NCI-H524 (cell line): ENCODE data around the gene ACSL3.

ENCODE experiments used
- DNase-seq, 2 experiments: peaks; one replicate each; lab custom pipeline; 2025; lab: John Stamatoyannopoulos, UW

The ACSL3 gene

GRCh38 chr2:222942561-222942960 is 81.7 kb downstream of the ACSL3 start:
- DNase-seq, result no peak

DNA sequence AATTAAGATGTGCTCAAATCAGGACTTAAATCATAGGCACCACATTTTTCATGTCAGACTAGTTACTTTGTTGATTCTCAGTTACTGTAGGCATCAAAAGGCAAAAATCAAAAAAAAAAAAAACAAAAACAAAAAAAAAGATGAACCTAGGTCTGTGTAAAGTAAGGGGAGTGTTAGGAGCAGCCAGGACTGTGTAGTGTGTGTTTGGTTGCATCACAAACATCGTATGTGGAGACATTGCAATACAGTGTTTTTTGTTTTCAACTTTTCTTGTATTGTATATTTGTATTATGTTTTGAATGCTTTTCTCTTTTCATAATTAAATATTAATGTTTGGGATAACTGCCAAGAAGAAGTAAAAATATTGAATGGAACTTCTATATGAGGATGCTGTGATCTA is 82.1 kb downstream of the ACSL3 start:
- no peak for DNase-seq

- no peak for DNase-seq
Measured at GRCh38 chr2:222943820-222944219, 83.0 kb downstream of the ACSL3 start.

DNA sequence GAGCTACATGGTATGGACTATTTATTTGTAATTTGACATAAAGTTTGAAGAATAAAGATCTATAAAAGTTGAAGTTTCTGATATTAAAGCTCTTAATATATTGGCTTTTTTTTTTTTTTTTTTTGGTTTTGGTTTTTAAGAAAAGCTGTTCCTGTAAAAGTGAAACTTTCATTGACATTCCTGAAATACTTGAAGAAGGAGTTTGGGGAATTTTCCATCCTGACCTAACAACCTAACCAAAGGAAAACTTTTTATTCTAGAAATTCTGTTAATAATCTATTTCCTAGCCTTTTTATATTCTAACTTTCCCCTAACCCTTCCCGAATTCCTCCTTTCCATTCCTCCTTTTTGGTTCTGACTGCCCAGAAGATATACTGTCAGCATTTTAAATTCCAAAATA is 83.7 kb downstream of the ACSL3 start:
- DNase-seq, result no peak

- DNase-seq, result no peak
Measured at GRCh38 chr2:222944971-222945740, 84.3 kb downstream of the ACSL3 start.

GRCh38 chr2:222945887-222946286 is 85.1 kb downstream of the ACSL3 start:
- DNase-seq, result no peak

- DNase-seq, result no peak
Measured at GRCh38 chr2:222946700-222947287, 86.0 kb downstream of the ACSL3 start.

GRCh38 chr2:222949073-222949472 is 88.2 kb downstream of the ACSL3 start:
- no peak for DNase-seq

DNA sequence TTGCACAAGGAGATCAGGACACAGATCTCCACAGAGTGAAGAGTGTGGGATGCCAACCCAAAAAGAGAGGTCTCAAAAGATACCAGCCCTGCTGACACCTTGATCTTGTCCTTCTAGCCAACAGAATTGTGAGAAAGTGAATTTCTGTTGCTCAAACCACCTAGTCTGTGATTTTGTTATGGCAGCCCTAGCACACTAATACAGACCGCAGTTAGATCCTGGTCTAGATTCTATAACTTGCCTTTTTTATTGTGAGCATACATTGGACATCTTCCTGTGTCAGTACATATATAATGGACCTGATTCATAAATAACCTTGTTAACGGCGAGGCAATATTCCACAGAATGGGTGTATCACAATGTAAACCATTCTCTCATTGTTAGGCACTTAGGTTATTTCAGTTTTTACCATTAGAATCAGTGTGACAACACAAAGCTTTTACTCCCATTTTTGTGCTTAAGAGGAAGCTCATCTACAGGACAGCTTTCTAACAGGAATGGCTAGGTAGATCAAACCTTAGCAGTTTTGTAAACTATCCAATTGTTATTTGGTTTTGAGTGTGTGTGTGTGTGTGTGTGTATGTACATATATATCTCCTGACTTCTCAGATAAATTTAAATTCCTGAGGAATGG is 89.0 kb downstream of the ACSL3 start:
- DNase-seq, result no peak

DNA sequence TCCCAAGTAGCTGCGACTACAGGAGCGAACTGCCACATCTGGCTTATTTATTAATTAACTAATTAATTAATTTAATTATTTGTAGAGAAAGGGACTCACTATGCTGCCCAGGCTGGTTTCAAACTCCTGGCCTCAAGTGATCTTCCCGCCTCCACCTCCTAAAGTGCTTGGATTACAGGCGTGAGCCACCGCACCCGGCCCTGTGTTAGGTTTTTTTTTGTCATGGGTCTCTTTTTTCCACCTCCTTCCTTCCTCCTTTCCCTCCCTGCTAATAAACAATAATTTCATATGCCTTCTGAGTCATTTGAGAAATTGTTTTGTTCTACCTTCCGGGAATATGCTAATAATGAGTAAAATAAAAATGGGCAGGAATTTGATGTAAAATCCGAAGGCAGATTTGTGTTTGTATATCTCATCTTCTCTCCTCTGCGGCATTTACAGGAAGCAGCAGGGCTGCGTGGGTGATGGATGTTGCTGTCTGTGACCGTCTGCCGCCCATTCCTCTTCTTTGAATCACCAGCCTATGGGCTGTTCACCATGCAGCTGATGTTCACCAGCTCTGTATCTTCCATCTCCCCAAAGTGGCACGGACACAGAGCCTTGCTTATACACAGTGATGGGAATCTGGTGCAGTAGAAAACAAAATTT is 89.9 kb downstream of the ACSL3 start:
- DNase-seq, result no peak

GRCh38 chr2:222952204-222952603 is 91.4 kb downstream of the ACSL3 start:
- DNase-seq, result peak; percentile 43 to 77

- no peak for DNase-seq
Measured at GRCh38 chr2:222955008-222955407, 94.2 kb downstream of the ACSL3 start.

DNA sequence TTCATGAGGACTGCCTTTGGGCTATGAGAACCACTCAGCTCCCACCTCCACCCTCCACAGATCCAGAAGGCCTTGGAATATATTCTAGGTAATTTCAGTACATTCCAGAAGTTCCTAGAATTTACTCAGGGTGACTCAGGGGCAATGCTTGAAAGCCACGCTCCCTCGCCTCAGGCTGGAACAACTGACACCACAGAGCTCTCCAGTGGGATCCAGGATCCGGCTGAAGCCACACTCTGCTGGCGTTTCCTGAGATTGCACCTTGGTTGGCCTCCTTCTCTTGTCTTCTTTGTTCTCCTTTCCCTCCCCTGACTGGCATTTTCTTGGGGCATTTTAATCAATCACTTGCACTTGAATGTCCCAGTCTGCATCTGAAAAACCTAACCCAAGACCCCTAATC is 98.5 kb downstream of the ACSL3 start:
- no peak for DNase-seq

GRCh38 chr2:222960126-222960525 is 99.3 kb downstream of the ACSL3 start:
- DNase-seq, result no peak

- no peak for DNase-seq
Measured at GRCh38 chr2:222963641-222964040, 102.8 kb downstream of the ACSL3 start.

DNA sequence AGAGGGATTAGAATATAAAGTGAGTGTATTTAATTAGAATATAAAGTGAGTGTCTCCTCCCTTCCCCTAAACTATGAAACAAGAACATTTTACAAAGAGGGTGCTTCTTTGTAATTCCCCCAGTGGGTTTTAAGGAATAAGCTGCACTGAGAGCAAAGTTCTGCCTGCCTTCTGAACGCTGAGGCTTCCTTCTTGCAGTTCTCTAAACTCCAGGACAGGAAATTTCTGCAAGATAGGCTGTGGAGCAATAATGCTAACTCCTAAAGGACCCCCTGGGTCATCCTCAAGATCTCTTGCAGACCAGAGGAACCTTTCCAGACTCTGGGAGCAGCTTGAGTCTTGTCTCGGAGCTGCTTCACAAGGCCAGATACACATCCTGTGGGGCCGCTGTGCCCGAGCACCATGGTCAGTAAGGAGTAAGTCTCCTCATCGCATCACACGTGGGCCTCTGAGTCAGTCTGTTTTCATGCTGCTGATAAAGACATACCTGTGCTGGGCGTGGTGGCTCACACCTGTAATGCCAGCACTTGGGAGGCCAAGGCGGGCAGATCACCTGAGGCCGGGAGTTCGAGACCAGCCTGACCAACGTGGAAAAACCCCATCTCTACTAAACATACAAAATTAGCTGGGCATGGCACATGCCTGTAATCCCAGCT is 103.7 kb downstream of the ACSL3 start:
- DNase-seq, result no peak

DNA sequence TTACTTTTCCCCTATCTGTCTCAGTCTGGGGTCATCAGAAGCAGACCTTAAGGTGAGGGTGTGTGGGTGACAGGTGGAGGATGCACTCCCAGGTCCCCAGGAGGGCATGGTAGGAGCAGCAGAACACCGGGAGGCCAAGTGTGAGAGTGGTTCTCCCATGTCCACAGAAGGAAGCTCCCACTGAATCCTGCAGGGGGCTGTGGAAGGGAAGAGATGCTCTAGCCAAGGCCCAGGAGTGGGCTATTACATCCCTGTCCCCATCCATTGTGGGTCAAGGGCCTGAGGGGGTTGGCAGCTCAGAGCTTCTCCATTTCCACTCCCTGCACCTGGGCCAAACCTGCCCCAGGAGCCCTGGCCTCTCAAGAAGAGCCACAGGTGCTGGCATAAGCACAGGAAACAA is 104.7 kb downstream of the ACSL3 start:
- DNase-seq, result no peak

DNA sequence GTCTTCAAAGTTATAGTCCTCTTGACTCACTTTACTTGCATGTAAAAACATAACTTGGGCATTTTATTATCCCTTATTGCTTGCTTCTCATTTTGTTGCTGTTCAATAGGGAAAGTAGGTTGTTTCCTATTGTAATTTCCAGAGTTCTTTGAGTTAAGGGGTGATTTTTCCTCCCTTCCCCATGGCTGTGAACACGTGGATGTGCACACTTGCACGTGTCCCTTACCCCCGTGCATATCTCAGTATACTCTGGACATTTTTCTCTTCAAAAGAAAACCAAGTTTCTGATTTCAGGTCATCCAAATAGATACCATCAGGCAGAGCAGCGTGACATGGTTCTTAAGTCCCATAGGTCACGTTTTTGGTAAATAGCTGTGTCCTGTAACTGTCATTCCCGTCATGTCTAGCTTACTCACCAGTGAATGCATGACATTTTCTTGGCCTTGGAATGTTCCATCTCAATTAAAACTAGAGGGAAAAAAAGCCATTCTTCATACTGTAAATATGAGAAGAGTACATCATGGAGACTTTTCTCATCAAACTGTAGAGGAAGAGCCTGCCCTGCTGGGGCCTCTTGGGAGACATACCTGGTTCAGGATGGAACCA is 107.8 kb downstream of the ACSL3 start:
- no peak for DNase-seq

DNA sequence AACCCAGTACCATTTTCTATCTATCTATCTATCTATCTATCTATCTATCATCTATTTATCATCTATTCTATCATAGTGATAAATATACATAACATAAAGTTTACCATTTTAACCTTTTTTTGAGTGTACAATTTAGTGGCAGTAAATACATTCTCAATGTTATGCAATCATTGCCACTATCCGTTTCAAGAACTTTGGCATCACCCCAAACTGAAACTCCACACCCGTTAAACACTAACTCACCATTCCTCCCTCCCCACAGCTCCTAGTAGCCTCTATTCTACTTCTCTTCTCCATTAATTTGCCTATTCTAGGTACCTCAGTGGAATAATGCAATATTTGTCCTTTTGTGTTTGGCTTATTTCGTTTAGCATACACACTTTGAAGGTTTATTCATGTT is 108.7 kb downstream of the ACSL3 start:
- no peak for DNase-seq

- no peak for DNase-seq
Measured at GRCh38 chr2:222972420-222972819, 111.6 kb downstream of the ACSL3 start.

DNA sequence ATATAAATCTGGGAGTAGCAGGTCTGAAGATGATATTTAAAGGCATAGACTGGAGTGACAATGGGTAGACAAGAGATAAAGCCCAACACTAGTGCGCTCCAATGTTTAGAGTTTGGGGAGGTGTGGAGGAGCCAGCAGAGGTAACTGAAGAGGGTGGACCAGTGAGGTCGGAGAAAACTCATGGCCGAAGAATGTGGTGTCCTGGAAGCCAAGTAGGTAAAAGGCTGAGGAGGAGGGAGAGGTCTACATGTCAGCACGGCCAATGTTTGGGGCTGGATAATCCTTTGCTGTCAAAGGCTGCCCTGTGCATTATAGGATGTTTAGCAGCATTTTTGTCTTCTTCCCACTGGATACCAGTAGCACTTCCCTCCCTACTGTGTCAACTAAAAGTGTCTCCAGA is 112.4 kb downstream of the ACSL3 start:
- no peak for DNase-seq

- no peak for DNase-seq
Measured at GRCh38 chr2:222973733-222974132, 112.9 kb downstream of the ACSL3 start.
